Memory B cell (primary cell): ENCODE measurements around the gene MAGIX.

Source experiments
- ATAC-seq: fragments of 150-1000 bp; cut with Tn5 transposase; 2 replicates; pipeline ENCODE4 v1.10.0; 2021; ENCODE audit warnings: low read depth, mild to moderate bottlenecking, moderate library complexity
- DNase-seq, 2 donors: peaks; one replicate each; pipeline ENCODE4 v3.0.0; 2022; ENCODE audit warnings: low spot score in 2 of 2
- H3K27ac Mint-ChIP-seq: one replicate; pipeline ENCODE4 v1.8.0; 2022; ENCODE audit warnings: mild to moderate bottlenecking, moderate library complexity, mixed read lengths
- H3K27me3 Mint-ChIP-seq: one replicate; pipeline ENCODE4 v1.8.0; 2022; ENCODE audit warnings: mixed read lengths
- H3K36me3 Mint-ChIP-seq: one replicate; pipeline ENCODE4 v1.8.0; 2022; ENCODE audit warnings: mild to moderate bottlenecking, mixed read lengths
- H3K4me1 Mint-ChIP-seq: one replicate; pipeline ENCODE4 v1.8.0; 2022; ENCODE audit warnings: mixed read lengths
- H3K4me3 Mint-ChIP-seq: one replicate; pipeline ENCODE4 v1.8.0; 2022; ENCODE audit warnings: mild to moderate bottlenecking, moderate library complexity, mixed read lengths
- H3K9me3 Mint-ChIP-seq: one replicate; pipeline ENCODE4 v1.8.0; 2022; ENCODE audit warnings: mixed read lengths

Gene MAGIX

DNA sequence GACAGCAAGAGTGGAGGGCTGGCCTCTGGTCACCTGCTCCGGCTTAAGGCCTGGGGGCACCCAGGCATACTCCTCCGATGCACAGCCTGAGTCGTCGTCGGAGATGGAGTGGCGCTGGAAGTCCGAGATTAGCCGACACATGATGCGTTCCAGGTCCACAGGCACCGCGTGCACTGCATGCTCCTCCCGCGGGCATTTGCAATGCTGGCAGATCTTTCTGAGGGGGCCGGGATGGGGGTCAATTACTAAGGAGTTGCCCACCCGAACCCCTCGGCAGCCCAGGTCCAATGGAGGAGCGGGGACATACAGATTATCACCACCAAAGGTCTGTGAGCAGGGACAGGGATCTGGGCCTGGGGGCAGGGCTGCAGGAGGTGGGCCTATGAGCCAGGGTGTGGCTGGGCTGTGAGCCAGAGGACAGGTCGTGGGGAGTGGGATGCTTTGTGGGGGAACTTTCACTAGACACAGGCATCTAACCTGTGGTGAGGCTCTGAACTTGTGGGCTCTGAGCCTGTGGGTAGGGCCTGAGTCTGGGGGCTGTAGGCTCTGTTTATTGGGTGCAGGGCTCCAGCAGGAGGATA is 21.2 kb downstream of the MAGIX start:
- Mint-ChIP-seq H3K9me3 (no peaks in the 10 kb centered on the region), H3K36me3 (peaks cover 20% of the 10 kb centered on the region), H3K27ac (peak overlapping the region; percentile 77), H3K4me1 (peaks cover 25% of the 10 kb centered on the region), H3K27me3 (no peaks in the 10 kb centered on the region), H3K4me3 (peak overlapping the region; percentile 84)
- DNase-seq (no peak), ATAC-seq (no peak)

DNA sequence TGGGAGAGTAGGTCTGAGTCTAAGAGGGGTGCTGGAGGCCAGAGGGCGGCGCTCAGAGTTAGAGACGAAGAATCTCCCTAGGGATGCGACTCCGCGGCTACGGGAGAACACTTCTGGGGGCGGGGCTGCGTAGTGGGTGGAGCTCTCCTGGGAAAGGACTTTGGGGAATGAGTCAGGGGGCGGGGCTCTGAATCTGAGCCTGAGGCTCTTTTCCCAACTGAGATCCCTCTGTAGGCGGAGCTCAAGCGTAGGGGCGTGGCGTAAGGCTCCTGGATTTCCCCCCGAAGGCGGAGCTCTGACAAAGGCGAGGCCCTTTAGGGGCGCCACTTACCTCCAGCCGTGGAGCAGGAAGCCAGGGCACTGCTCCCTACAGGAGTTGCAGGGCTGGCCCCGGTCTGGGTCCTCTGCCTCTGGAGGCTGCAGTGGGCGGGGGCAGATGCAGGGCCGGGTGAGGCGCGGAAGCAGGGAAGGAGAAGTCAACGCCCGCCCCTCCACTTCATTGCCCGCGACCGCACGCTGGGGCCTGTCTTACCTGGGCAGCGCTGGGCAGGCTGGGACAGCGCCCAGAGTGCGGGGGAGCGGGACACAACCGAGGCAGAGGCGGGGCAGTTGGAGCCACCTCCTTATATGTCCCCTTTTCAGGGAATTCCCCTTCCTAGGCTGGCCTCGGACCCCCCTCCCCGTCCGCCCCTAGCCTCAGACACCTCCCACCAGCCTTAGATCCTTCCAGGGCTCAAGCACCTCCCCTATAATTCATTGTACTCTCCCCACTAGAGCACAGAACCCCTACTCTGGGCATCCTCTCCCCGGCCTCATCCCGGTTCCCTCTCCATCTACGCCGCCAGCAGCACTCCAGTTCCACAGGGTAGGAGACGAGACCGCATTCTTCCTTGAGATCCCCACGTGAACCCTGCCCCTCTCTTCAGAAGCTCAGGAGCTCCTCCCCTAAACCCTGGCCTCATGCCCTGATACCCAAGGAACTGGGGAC is 22.0 kb downstream of the MAGIX start:
- Mint-ChIP-seq H3K9me3 (no peaks in the 10 kb centered on the region), H3K27ac (peak overlapping the region; percentile 77), H3K4me1 (peaks cover 26% of the 10 kb centered on the region), H3K36me3 (peaks cover 15% of the 10 kb centered on the region), H3K4me3 (peak overlapping the region; percentile 84), H3K27me3 (no peaks in the 10 kb centered on the region)
- DNase-seq (no peak), ATAC-seq (peak; percentile 50)

DNA sequence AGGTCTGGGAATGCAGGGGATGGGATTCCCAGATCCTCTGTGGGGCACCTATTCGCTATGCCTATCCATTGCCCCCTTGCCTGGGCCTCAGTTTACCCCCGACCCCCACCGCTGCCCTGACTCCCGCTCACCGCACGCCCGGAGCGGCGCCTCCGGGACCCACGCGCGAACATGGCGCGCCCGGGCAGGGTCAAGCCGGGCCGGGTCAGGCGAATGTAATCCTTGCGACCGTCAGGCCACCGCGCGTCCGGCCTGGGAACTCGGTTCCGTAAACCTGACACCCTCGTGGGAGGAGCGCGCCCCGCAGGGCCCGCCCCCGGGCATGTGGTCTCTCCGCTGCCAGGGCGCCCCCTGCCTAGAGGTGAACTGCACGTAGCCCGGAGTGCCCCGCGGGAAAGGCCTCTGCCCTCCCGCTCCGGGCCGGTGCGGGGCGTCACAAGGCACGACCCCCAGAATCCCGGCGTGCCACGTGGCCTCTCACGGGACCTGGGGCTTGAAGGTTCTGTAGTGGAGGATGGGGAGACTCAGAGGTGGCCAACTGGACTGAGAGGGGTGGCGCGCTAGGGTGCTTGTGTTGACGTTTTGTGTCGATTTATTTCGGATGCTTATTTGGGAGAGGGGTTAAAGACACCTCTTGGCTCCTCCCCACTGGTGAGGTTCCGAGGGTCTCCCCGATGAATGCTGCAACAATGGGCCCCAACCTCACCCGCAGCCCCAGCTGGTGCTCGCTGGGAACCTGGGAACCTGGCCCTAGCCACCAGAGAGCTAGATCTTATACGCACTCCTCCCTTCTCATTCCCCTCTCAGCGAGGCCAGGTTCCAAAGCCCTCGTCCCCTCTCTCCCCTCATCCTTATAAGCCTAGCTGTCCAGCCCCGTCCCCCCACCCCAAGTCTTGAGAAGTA is 23.8 kb downstream of the MAGIX start, which contains the start of gene PRICKLE3:
Gene PRICKLE3 (minus strand): TSS at position 249 of the 903 bp plus-strand sequence. CDS start 76 bp downstream, at position 173.
- no peaks in the 10 kb centered on the region for H3K9me3 Mint-ChIP-seq
- H3K36me3 Mint-ChIP-seq, result peaks cover 6% of the 10 kb centered on the region
- H3K27me3 Mint-ChIP-seq, result no peaks in the 10 kb centered on the region
- DNase-seq (peak; percentile 64 to 65), ATAC-seq (peak; percentile 42)
- H3K4me1 Mint-ChIP-seq, result peaks cover 30% of the 10 kb centered on the region
- H3K4me3 Mint-ChIP-seq, result peak within 1 kb of the TSS; percentile 84
- peak within 1 kb of the TSS; percentile 77 for H3K27ac Mint-ChIP-seq

DNA sequence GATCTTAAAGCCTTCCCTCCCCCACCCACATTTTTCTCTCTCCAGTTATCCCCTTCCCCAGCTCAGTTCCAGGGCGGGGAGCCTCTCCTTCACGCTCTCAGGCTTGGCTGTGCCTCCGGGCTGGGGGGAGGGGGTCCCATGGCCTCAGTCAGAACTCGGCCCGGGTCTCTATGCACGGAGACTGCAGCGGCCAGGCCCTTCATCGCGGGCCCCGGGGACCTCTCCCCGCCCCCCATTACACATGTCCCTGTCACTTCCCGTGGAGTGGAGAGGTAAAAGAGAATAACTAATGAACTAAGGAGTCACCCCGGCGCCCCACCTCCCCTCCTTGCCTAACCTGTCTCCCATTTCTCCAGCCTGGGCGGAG is 24.5 kb downstream of the MAGIX start:
- H3K27ac Mint-ChIP-seq, result no peak overlapping the region

DNA sequence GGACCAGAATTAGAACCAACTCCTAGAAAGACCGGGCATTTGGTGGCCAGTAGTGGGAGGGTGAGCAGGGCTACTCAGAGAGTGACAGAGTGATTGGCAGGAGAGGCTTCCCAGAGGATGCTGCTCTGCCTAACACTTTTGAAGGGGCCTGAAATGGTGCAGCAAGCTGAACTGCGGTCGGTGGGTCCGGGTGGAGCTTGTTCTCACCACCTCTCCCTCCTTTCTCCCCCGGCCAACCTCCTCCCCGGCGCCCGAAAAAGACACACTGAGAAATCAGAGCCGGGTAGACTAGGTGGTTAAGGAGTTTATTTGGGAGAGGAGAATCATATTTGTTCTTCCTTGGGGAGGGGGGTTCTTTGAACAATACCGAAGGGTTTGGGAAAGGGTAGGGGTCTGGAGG is 25.0 kb downstream of the MAGIX start:
- Mint-ChIP-seq H3K27me3 (no peaks in the 10 kb centered on the region), H3K4me1 (peaks cover 29% of the 10 kb centered on the region), H3K9me3 (no peaks in the 10 kb centered on the region), H3K27ac (no peak overlapping the region), H3K4me3 (no peak overlapping the region), H3K36me3 (peaks cover 1% of the 10 kb centered on the region)
- ATAC-seq (no peak), DNase-seq (no peak)

More for the DNA sequence above, 24.5 kb downstream of the MAGIX start:
- Mint-ChIP-seq H3K36me3 (peaks cover 6% of the 10 kb centered on the region), H3K4me3 (peak overlapping the region; percentile 84), H3K27me3 (no peaks in the 10 kb centered on the region), H3K9me3 (no peaks in the 10 kb centered on the region), H3K4me1 (peaks cover 32% of the 10 kb centered on the region)
- DNase-seq, result no peak
- ATAC-seq, result no peak

DNA sequence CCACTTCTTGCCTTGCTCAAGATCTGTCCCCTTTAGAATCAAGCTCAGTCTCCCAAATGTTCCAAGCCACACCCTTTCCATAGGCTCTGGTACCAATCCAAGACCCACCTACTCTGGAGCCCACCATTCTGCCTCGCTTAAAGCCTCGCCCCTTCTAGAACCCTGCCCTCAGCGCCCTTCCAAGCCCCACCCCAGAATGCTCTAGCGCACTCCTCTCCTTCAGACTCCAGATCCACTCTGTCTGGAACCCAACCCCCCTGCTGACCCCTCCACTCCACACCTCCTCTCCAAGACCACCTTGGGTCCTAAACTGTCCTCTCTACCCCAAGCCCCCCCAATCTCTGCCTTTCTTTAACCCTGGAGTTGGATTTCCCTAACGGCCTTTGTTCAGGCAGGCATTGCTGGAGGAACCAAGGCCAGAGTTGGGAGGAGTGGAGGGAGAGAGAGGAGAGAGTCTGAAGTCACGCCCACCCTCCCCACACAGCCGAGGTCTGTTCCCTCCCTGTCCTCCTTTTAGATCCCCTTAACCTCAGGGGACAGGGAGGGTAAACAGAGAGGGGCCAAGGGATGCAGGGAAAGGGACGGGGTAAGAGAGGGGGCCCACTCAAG is 26.0 kb downstream of the MAGIX start:
- Mint-ChIP-seq H3K27me3 (no peaks in the 10 kb centered on the region), H3K9me3 (no peaks in the 10 kb centered on the region), H3K36me3 (no peaks in the 10 kb centered on the region), H3K27ac (peak overlapping the region; percentile 41), H3K4me3 (no peak overlapping the region), H3K4me1 (peaks cover 29% of the 10 kb centered on the region)
- DNase-seq (no peak), ATAC-seq (no peak)

DNA sequence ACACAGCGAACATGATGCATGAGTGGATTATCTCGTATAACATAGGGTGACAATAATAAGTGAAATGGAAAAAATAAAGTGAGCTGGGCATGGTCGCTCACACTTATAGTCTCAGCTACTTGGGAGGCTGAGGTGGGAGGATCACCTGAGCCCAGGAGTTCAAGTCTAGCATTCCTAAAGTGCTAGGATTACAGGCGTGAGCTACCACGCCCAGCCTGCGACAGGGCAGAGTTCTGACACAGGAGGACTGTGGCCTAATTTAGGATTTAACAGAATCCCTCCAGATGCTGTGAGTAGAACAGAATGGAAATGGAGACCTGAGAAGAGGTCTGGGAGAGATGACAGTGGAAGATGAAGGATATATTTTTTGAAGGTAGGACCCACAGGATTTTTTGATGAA is 27.0 kb downstream of the MAGIX start:
- Mint-ChIP-seq H3K36me3 (no peaks in the 10 kb centered on the region), H3K4me1 (peaks cover 27% of the 10 kb centered on the region), H3K27ac (peak overlapping the region; percentile 87), H3K27me3 (no peaks in the 10 kb centered on the region), H3K9me3 (no peaks in the 10 kb centered on the region), H3K4me3 (no peak overlapping the region)
- DNase-seq, result no peak
- ATAC-seq, result no peak

DNA sequence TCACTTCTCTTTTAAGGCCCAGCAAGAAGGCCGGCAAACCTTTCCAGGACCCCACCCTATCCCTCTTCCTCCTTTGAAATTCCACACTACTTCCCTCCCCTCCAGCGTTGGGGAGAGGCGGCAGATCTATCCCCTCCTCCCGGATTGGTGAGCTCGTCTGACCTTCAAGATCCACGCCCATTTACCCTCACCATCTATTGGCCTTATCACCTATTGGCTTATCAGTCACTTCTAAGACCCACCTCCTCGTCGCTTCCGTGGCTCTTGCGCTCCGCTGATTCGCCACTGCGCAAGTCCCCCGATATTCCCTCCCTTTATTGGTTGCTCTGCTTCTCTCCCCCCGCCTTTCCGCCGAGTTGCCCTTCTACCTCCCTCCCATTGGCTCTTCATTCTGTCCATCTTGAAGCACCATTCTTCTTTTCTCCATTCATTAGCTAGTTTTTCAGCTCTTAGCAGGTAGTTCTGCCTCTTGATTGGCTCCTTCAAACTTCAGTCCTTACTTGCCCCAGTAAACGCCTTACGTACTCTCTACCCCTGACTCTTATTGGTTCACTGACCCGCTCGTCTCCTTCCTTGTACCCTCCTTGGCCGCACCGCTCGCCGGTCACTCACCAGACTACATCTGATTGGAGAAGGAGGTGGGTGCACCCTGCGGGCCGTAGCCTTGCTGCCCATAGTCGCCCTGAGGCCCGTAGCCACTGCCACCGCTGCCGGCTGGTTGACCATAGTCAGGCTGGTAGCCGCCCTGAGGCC is 28.4 kb downstream of the MAGIX start:
- Mint-ChIP-seq H3K36me3 (peaks cover 3% of the 10 kb centered on the region), H3K9me3 (no peaks in the 10 kb centered on the region), H3K4me3 (peak overlapping the region; percentile 91), H3K27me3 (no peaks in the 10 kb centered on the region), H3K4me1 (peaks cover 24% of the 10 kb centered on the region), H3K27ac (peak overlapping the region; percentile 87)
- peak; percentile 39 to 81 for DNase-seq
- peak; percentile 79 for ATAC-seq

DNA sequence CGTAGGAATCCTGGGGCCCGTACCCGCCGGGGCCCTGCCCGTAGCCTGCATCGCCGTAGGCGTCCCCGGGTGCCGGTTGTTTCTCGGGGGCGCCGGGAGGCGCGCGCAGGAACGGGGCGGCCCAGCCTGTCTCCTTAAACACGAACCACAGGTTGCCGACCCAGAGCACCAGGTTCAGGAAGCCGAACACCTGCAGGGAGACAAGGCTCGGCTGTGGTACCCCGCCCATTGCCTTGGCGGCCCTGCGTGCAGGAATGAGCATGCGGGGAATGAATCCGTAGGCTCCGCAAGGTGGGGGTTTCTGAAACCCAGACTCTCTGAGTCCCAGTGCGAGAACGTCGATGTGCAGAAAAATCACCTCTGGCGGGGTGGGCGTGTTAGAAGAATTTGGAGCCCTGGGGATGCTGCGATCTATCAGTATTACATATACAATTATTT is 29.0 kb downstream of the MAGIX start:
- DNase-seq (peak in 1 of 2 donors; percentile 46), ATAC-seq (peak; percentile 6)
- Mint-ChIP-seq H3K27ac (peak overlapping the region; percentile 87), H3K4me1 (peaks cover 21% of the 10 kb centered on the region), H3K36me3 (peaks cover 3% of the 10 kb centered on the region), H3K27me3 (no peaks in the 10 kb centered on the region), H3K4me3 (peak overlapping the region; percentile 91), H3K9me3 (no peaks in the 10 kb centered on the region)

DNA sequence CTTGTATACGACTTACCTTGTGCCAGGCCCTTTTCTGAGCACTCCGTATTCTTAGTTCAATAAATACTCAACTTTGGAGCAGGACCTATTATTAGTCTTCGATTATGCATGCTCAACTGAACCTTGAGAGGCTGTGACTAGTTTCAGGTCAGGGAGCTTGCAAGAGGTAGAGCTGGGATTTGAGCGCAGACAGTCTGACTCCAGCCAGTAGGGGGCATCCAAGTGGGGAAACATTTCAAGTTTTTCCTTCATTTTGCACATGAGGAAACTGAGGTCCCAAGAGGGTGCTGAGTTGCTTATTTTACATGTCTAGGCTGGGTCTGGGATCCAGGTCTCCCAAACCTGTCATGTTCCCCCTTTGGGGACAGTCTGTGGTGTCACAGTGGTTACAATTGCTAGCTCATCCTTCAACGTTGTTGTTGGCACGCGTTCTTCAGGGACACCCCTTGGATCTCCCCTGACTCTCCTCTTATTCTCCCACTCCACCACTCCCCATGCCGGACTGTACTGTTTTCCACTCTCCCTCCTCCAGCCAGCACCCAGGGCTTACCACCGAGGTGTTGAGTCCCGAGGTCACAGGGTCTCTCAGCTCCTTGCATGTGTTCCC is 30.3 kb downstream of the MAGIX start:
- Mint-ChIP-seq H3K36me3 (peaks cover 3% of the 10 kb centered on the region), H3K4me1 (peaks cover 17% of the 10 kb centered on the region), H3K4me3 (peak overlapping the region; percentile 14), H3K9me3 (no peaks in the 10 kb centered on the region), H3K27ac (no peak overlapping the region), H3K27me3 (no peaks in the 10 kb centered on the region)
- DNase-seq (no peak), ATAC-seq (no peak)

DNA sequence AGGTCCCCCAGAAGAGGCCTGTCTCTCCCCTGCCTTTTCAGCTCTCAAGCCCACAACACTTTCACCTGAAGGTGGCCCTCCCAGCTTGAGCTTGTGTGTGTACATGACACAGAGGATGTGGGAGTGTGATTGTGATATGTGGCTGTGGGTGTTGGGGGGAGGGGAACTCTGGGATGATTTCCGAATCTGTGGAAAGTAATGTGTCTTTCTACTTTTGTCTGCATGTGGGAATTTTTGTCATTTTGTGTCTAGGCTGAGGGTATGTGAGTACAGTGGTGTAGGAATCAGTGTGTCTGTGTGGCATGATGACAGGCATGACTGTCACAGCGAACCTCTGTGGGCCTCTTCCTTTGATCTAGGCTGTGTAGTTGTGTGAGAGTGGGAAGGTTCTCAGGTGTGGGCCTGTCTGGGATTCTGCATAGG is 31.0 kb downstream of the MAGIX start:
- Mint-ChIP-seq H3K27me3 (no peaks in the 10 kb centered on the region), H3K9me3 (no peaks in the 10 kb centered on the region), H3K27ac (no peak overlapping the region), H3K4me3 (no peak overlapping the region), H3K36me3 (peaks cover 6% of the 10 kb centered on the region), H3K4me1 (peaks cover 23% of the 10 kb centered on the region)
- ATAC-seq (no peak), DNase-seq (no peak)

DNA sequence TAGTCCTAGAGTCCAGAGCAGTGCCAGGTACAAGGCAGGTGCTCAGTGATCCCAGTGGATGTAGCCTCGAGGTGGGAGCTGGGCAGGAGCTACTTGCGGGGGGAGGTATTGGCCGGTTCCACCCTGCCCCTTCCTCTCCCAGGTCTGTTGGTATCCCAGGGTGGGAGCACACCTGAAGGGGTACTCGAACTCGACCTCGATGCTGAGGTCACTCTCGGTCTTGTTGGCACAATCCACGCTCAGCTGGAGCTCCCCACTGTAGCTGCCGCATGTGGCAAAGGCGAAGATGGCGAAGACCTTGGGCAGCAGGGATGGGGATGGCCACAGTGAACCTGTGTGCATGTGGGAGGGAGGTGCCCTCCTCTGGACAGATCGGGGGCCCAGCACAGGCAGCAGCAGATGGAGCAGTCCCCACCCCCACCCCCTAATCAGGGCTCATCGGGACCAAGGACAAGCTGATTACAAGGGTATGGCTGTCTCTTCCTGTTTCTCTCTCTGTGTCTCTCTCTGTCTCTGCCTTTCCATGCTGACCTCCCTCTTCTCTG is 35.1 kb downstream of the MAGIX start:
- DNase-seq (no peak), ATAC-seq (no peak)
- no peaks in the 10 kb centered on the region for H3K9me3 Mint-ChIP-seq
- H3K27me3 Mint-ChIP-seq, result no peaks in the 10 kb centered on the region
- H3K27ac Mint-ChIP-seq, result no peak overlapping the region
- peaks cover 6% of the 10 kb centered on the region for H3K36me3 Mint-ChIP-seq
- H3K4me1 Mint-ChIP-seq, result peaks cover 22% of the 10 kb centered on the region
- H3K4me3 Mint-ChIP-seq, result no peak overlapping the region
